Activated naive CD8-positive, alpha-beta T cell treated with anti-CD3 and anti-CD28 coated beads, Interleukin-2, amount 50 U/mL, for 24 hours (primary cell): ENCODE measurements around the gene BRF1.
A peak's percentile ranks its signal among the peaks of the same experiment; 100 is the strongest.

ENCODE experiments used
- ATAC-seq: fragments of 150-1000 bp; cut with Tn5 transposase; one replicate; pipeline ENCODE4 v1.10.0; 2021
- DNase-seq: peaks from one replicate; pipeline ENCODE4 v3.0.0; 2021
- H3K27ac Mint-ChIP-seq: one replicate; pipeline ENCODE4 v1.8.0; 2021; ENCODE audit warnings: mild to moderate bottlenecking, mixed read lengths
- H3K27me3 Mint-ChIP-seq: one replicate; pipeline ENCODE4 v1.8.0; 2021; ENCODE audit warnings: mixed read lengths
- H3K36me3 Mint-ChIP-seq: one replicate; pipeline ENCODE4 v1.8.0; 2021; ENCODE audit warnings: low read depth, mixed read lengths
- H3K4me1 Mint-ChIP-seq: one replicate; pipeline ENCODE4 v1.8.0; 2021; ENCODE audit warnings: mixed read lengths
- H3K4me3 Mint-ChIP-seq: one replicate; pipeline ENCODE4 v1.8.0; 2021; ENCODE audit warnings: mild to moderate bottlenecking, moderate library complexity, mixed read lengths
- H3K9me3 Mint-ChIP-seq: one replicate; pipeline ENCODE4 v1.8.0; 2021; ENCODE audit warnings: mixed read lengths

Gene BRF1

DNA sequence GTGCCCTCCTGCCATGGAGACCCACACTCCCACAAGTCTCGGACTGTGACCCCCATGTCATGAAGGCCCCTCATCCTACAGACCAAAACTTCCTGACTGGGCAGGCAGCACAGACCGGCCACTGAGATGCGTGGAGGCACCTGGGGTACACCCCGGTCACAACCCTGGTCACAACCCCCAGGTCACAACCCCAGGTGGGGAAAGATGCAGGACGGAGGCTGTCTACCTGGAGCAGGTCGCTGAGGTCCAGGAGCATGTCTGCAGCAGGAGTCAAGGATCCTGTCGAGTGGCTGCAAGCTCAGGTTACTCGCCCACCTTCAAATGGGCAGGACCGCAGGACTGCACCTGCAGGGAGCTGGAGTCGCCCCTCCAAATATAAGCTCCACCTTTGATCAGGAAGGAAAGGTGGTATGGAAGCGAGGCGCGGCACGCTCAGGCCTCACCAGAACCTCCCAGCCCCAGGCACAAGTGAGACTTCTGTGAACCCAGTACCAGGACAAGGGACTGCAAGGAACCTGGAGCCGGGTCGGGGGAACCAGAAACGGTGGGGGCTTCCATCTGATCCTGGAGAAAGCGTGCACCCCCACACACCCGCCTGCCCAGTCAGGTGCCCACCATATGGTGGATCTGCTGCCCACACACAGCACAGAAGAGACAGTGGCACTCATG, 44.4 kb downstream of the BRF1 start:
- H3K9me3 Mint-ChIP-seq: no peaks in the 10 kb centered on the region
- no peaks in the 10 kb centered on the region for H3K36me3 Mint-ChIP-seq
- H3K4me1 Mint-ChIP-seq: peaks cover 2% of the 10 kb centered on the region
- H3K27me3 Mint-ChIP-seq: no peaks in the 10 kb centered on the region
- no peak overlapping the region for H3K4me3 Mint-ChIP-seq
- DNase-seq: no peak
- H3K27ac Mint-ChIP-seq: no peak overlapping the region
- ATAC-seq: no peak

DNA sequence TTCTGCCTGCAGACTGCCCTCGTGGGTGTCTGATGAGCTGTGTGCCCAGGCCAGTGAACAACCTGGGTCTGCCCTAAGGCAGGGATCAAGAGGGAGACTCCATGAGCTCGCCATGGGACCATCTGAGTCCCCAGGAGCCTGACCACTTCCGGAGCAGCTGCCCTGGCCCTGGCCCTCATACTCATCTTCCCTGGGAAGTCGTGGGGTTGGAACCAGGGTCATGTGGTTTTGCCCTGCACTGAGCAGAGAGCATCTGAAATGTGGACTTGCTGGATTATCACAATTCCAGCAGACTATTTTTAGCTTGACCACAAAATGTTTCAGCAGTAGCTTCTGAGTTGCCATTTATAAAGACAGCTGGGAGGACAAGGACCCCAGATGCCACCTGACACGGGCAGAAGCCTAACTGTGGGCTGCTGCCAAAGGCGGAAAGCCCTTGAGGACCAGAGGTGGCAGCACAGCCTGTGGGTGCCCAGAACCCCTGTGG, 45.7 kb downstream of the BRF1 start:
- DNase-seq (no peak), ATAC-seq (no peak)
- no peak overlapping the region for H3K27ac Mint-ChIP-seq
- H3K27me3 Mint-ChIP-seq: no peaks in the 10 kb centered on the region
- peaks cover 3% of the 10 kb centered on the region for H3K4me1 Mint-ChIP-seq
- H3K4me3 Mint-ChIP-seq: no peak overlapping the region
- H3K36me3 Mint-ChIP-seq: no peaks in the 10 kb centered on the region
- H3K9me3 Mint-ChIP-seq: no peaks in the 10 kb centered on the region

DNA sequence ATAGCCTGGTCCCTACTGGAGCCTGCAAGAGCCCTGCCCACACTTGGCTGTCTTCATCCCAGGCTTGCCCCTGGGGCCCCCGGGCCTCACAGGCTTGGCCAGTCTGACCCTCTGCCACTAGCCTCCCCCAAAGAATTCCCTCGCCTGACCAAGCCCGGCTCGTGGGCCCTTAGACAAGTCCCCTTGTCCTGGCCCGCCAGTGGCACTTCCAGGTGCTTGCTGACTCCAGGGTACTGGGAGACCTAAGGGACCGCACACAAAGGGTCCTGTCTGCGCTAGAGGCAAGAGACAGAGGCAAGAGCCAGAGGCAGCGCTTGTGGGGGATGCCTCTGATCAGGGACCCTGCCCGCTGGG, 47.5 kb downstream of the BRF1 start:
- ATAC-seq: no peak
- no peaks in the 10 kb centered on the region for H3K36me3 Mint-ChIP-seq

DNA sequence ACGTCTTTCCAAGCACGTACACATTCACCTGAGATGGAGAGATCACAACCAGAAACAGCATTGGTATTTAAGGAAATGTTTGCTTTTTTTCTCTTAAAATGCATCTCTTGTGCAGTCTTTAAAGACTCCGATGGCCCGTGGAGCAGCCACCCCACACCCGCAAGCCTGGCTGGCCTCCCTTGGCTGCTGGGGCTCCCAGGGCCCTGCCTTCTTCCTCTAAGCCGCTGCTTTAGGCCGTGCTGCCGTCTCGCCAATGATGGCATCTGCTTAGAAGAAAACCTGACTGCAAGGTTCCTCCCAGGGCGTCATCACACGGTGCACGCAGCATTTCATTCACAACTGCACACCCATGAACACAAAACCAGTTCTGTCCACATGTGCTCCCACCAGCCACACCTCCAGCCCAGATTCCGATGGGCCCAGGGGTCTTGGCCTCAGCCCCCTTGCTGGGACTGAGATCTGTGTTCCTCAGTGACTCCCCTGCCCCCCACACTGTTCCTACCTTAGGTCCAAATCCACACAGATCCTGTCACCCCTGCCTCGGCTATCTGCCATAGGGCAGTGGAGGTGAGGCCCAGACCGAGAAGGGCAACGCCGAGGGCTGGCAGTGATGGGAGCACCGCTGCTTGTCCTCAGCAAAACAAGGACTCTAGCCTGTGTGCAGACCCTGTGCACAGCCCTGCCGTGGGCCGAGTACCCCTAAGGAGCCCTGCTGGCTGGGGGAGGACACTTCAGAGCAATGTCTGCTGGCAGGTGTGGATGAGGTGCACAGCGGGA, 48.1 kb downstream of the BRF1 start:
- Mint-ChIP-seq H3K27ac (no peak overlapping the region), H3K4me3 (no peak overlapping the region)

More for the DNA sequence above, 47.5 kb downstream of the BRF1 start:
- Mint-ChIP-seq H3K27ac (no peak overlapping the region), H3K4me1 (peaks cover 11% of the 10 kb centered on the region), H3K9me3 (no peaks in the 10 kb centered on the region), H3K4me3 (no peak overlapping the region), H3K27me3 (no peaks in the 10 kb centered on the region)
- no peak for DNase-seq

DNA sequence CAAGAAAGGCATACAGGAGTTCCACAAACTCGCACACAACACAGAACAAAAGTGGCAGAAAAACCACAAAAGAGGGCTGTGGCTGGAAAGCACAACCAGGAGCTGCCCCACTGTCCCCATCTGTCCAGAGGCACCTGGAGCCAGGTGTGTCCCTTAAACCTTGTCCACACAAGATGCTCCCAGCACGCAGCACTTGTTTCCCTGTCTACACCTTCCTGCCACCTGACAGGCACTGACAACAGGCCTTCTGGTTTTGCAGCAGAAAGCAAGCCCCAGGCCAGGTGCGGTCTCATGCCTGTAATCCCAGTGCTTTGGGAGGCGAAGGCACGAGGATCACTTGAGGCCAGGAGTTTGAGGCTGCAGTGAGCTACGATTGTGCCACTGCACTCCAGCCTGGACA, 48.9 kb downstream of the BRF1 start:
- no peaks in the 10 kb centered on the region for H3K36me3 Mint-ChIP-seq
- H3K4me3 Mint-ChIP-seq: no peak overlapping the region
- no peak for DNase-seq
- H3K27me3 Mint-ChIP-seq: no peaks in the 10 kb centered on the region
- no peaks in the 10 kb centered on the region for H3K9me3 Mint-ChIP-seq
- H3K4me1 Mint-ChIP-seq: peaks cover 18% of the 10 kb centered on the region
- no peak overlapping the region for H3K27ac Mint-ChIP-seq
- no peak for ATAC-seq

More for the DNA sequence above, 48.1 kb downstream of the BRF1 start:
- DNase-seq (no peak), ATAC-seq (no peak)
- Mint-ChIP-seq H3K4me1 (peaks cover 11% of the 10 kb centered on the region), H3K27me3 (no peaks in the 10 kb centered on the region), H3K9me3 (no peaks in the 10 kb centered on the region), H3K36me3 (no peaks in the 10 kb centered on the region)

DNA sequence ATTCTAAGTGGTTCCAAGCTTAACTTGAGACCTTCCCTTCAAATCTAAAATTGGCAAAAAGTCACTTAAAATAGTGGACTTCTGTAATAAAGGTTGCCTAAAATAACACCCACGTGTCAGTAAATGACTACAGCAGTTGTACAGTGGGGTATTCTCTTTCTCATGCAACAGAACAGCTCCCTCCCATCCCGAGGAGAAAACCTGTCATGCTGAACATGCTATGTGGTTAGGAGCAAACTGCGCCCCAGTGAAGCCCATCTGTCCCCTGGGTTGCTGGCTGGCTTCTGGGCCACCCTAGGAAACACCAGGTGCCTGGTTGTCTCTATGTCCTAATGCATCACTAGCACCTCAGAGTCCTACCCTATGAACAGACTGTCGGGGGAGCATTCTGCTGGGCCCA, 49.8 kb downstream of the BRF1 start:
- peak overlapping the region; percentile 74 for H3K4me3 Mint-ChIP-seq
- peaks cover 2% of the 10 kb centered on the region for H3K36me3 Mint-ChIP-seq
- peaks cover 18% of the 10 kb centered on the region for H3K4me1 Mint-ChIP-seq
- no peak for DNase-seq
- H3K9me3 Mint-ChIP-seq: no peaks in the 10 kb centered on the region
- no peak for ATAC-seq
- H3K27me3 Mint-ChIP-seq: no peaks in the 10 kb centered on the region
- H3K27ac Mint-ChIP-seq: no peak overlapping the region

DNA sequence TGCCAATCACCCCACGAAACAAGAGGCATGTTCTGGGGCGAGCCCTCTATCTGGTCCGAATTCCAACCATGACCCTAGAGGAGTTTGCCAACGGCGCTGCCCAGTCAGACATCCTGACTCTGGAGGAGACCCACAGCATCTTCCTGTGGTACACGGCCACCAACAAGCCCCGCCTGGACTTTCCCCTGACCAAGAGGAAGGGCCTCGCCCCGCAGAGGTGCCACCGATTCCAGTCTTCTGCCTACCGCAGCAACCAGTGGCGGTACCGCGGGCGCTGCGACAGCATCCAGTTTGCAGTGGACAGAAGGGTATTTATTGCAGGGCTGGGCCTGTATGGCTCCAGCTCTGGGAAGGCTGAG, 50.8 kb downstream of the BRF1 start:
- no peaks in the 10 kb centered on the region for H3K27me3 Mint-ChIP-seq
- DNase-seq: no peak
- peaks cover 2% of the 10 kb centered on the region for H3K36me3 Mint-ChIP-seq
- peaks cover 22% of the 10 kb centered on the region for H3K4me1 Mint-ChIP-seq
- no peak overlapping the region for H3K27ac Mint-ChIP-seq
- H3K9me3 Mint-ChIP-seq: no peaks in the 10 kb centered on the region
- ATAC-seq: no peak
- peak overlapping the region; percentile 74 for H3K4me3 Mint-ChIP-seq

DNA sequence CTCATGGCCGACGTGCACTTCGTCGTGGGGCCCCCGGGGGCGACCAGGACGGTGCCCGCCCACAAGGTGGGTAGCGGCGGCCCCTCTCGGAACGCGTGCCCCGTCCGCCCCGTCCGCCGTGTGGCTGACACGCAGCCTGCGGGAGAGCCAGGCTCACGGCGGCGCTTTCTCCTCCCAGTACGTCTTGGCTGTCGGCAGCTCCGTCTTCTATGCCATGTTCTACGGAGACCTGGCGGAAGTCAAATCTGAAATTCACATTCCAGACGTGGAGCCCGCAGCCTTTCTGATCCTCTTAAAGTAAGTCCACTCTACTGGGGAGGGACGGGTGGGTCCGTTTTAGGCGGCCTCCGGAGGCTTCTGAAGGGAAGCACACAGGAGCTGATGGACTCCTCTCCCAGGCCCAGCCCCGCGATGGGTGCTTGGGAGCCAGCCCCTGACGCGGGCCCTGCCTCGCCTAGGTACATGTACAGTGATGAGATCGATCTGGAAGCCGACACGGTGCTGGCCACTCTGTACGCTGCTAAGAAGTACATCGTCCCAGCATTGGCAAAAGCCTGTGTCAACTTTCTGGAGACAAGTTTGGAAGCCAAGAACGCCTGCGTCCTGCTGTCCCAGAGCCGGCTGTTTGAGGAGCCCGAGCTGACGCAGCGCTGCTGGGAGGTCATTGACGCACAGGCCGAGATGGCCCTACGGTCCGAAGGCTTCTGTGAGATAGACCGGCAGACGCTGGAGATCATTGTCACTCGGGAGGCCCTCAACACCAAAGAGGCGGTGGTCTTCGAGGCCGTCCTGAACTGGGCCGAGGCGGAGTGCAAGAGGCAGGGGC, 51.4 kb downstream of the BRF1 start:
- DNase-seq: no peak
- H3K36me3 Mint-ChIP-seq: peaks cover 4% of the 10 kb centered on the region
- H3K27ac Mint-ChIP-seq: no peak overlapping the region
- peaks cover 23% of the 10 kb centered on the region for H3K4me1 Mint-ChIP-seq
- no peak for ATAC-seq
- no peaks in the 10 kb centered on the region for H3K27me3 Mint-ChIP-seq
- no peaks in the 10 kb centered on the region for H3K9me3 Mint-ChIP-seq
- peak overlapping the region; percentile 74 for H3K4me3 Mint-ChIP-seq

DNA sequence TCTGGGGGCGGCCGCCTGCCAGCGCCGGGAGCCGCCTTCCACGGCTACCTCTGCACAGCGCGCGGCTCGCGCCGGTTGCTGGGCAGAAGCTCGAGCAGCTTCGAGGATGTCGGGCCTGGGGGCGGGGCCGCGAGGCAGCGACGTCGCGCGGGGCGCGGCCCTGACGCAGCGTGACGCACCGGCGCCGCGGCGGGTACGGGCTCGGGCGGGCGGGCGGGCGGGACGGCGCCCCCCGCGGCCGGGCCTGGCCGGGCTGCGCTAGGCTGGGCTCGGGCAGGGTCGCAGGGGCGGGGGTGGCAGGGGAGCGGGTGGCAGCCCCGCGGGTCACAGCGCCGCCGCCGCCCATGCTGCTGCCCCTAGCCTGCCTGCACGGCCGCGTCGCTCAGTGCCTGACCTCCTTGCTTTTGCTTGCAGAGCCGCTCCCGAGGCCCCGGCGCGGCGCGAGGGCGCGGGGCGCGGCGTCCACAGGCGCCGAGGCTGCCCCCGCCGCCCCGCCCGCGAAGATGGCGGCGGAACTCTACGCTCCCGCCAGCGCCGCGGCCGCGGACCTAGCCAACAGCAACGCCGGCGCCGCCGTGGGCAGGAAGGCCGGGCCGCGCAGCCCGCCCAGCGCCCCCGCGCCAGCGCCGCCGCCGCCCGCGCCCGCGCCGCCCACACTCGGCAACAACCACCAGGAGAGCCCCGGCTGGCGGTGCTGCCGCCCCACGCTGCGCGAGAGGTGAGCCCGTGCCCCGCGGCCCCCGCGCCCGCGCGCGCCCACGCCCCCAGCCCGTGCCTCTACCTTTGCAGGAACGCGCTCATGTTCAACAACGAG, 52.2 kb downstream of the BRF1 start, which contains the start of gene BTBD6:
BTBD6 (plus strand) TSS at position 166 of the 814 bp plus-strand sequence; CDS start at position 345, 179 bp downstream.
- Mint-ChIP-seq H3K27me3 (no peaks in the 10 kb centered on the region), H3K9me3 (no peaks in the 10 kb centered on the region), H3K4me3 (peak within 1 kb of the TSS; percentile 74), H3K4me1 (peaks cover 24% of the 10 kb centered on the region), H3K27ac (peak within 1 kb of the TSS; percentile 60), H3K36me3 (peaks cover 7% of the 10 kb centered on the region)
- peak; percentile 87 for DNase-seq
- peak; percentile 97 for ATAC-seq

DNA sequence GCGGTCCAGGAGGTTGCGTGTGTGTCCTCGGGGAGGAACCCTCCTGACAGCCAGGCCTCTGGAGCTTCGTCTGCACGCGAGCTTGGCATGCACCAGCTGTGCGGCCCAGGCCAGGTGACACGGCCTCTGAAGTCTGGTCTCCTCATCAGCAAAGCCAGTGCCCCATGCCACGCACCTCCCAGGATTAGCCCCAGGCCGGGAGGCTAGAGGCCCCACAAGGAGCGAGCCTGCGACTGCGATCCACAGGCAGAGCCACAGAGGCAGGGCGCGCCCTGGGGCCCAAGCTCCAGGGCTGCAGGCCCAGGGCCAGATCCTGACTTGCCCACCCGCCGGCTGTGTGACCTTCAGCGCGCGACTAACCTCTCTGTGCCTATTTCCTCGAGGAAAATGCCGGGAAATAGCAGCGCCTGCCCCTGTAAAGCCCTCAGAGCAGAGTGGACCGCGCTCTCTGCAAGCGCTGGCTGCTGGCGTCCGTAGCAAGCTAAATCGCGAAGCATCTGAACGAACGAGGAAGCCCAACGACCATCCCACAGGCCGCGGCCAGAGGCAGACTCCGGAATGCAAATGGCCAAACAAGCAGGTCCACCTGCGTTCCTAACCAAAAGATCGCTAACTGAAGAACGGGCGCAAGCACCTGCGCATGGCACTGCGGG, 53.0 kb downstream of the BRF1 start:
- H3K36me3 Mint-ChIP-seq: peaks cover 7% of the 10 kb centered on the region
- H3K4me1 Mint-ChIP-seq: peaks cover 24% of the 10 kb centered on the region
- peak; percentile 11 for ATAC-seq
- H3K4me3 Mint-ChIP-seq: peak overlapping the region; percentile 64
- no peak for DNase-seq
- H3K27ac Mint-ChIP-seq: peak overlapping the region; percentile 60
- H3K9me3 Mint-ChIP-seq: no peaks in the 10 kb centered on the region
- H3K27me3 Mint-ChIP-seq: no peaks in the 10 kb centered on the region

DNA sequence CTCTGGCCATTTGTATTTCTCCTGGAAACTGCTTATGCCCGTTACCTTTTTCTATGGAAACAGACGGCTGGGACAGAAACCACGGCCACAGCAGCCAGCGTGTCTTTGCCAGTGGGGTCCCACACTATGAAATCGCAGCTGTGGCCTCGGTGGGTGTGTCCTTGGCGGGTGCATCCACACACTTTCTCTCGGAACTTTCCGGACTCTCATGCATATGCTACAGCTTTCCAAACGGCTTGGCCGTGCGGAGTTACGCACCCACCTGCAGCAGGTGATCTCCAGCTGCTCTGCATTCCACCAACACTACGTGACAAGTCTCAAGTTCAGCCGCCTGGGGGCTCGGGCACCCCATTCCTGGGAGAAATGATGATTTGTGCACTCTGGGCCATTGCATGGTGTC, 53.8 kb downstream of the BRF1 start:
- Mint-ChIP-seq H3K27me3 (no peaks in the 10 kb centered on the region), H3K36me3 (peaks cover 7% of the 10 kb centered on the region), H3K27ac (no peak overlapping the region), H3K4me3 (peak overlapping the region; percentile 64), H3K4me1 (peaks cover 24% of the 10 kb centered on the region), H3K9me3 (no peaks in the 10 kb centered on the region)
- ATAC-seq (no peak), DNase-seq (no peak)

DNA sequence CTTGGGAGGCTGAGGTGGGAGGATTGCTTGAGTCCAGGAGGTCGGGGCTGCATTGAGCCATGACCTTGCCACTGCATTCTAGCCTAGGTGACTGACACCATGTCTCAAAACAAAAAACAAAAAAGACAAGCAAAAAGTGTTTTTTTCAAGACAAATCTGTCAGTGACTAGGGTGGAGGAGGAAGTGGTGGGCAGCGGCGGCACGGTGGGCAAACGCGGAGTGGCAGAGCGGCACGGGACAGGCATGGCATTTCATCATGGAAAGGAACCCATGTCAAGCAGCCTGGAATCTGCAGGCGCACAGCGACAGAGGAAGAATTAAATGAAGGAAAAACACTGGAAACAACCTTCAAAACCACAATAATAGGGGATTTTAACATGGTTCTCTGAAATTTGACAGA, 56.5 kb downstream of the BRF1 start:
- Mint-ChIP-seq H3K27me3 (no peaks in the 10 kb centered on the region), H3K27ac (no peak overlapping the region), H3K9me3 (no peaks in the 10 kb centered on the region), H3K36me3 (peaks cover 7% of the 10 kb centered on the region), H3K4me3 (no peak overlapping the region), H3K4me1 (peaks cover 17% of the 10 kb centered on the region)
- DNase-seq (no peak), ATAC-seq (no peak)

DNA sequence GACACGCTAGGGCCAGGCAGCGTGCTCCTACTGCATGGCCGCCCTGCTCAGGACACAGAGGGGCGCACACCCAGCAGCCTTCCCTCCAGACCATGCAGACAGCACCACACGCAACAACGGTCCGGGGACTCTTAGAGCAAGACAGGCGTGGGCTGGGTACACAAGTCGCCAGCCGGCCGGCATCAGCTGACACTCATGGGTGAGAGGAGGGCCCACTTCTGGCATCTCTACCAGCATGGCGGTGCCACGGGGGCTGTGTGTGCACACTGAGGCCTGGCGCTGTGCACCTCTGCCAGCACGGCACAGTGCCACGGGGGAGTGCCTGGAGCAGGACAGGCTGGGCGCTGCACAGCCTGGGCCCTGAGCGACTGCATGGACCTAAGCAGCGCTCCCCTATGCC, 59.2 kb downstream of the BRF1 start:
- no peaks in the 10 kb centered on the region for H3K9me3 Mint-ChIP-seq
- peaks cover 7% of the 10 kb centered on the region for H3K36me3 Mint-ChIP-seq
- ATAC-seq: no peak
- H3K4me3 Mint-ChIP-seq: no peak overlapping the region
- DNase-seq: no peak
- no peaks in the 10 kb centered on the region for H3K27me3 Mint-ChIP-seq
- peaks cover 8% of the 10 kb centered on the region for H3K4me1 Mint-ChIP-seq
- no peak overlapping the region for H3K27ac Mint-ChIP-seq
